HepG2 (cell line): Measurements from ENCODE around the gene SHC1. TPM values are rescaled to one million over a fixed set of nuclear protein-coding genes. Genes with fewer than 3 reads are reported as not detected.

Source experiments
- ADNP ChIP-seq: sonication (generic); formaldehyde crosslinking; IDR thresholded peaks from 2 replicates; pipeline ENCODE4 v1.4.0; 2020; ENCODE audit warnings: missing genetic modification reagents
- BCLAF1 ChIP-seq: fragments of 450-650 bp; IDR thresholded peaks from 2 replicates; pipeline ENCODE4 v1.6.1; 2017; ENCODE audit warnings: mild to moderate bottlenecking
- CCAR2 ChIP-seq: fragments of 200-400 bp; formaldehyde crosslinking; optimal IDR thresholded peaks from 2 replicates; pipeline ENCODE3; 2018; ENCODE audit warnings: low read depth, mild to moderate bottlenecking, low read length, moderate library complexity
- E2F5 ChIP-seq: sonication (generic); formaldehyde crosslinking; conservative IDR thresholded peaks from 2 replicates; pipeline ENCODE4 v1.4.0; 2020; ENCODE audit warnings: missing genetic modification reagents
- HMGA1 ChIP-seq: sonication (generic); formaldehyde crosslinking; conservative IDR thresholded peaks from 2 replicates; pipeline ENCODE4 v1.4.0; 2020; ENCODE audit warnings: missing genetic modification reagents
- KDM3A ChIP-seq: IDR thresholded peaks from 2 replicates; pipeline ENCODE4 v1.6.1; 2018; ENCODE audit warnings: low read depth, missing compliant biosample characterization
- MNT ChIP-seq: fragments of 450-650 bp; IDR thresholded peaks from 2 replicates; pipeline ENCODE4 v1.6.1; 2016
- MXI1 ChIP-seq: IDR thresholded peaks from 3 replicates; pipeline ENCODE4 v1.6.1; 2012; ENCODE audit warnings: low read depth, low read length, inconsistent platforms, borderline replicate concordance
- ONECUT2 ChIP-seq: sonication (generic); formaldehyde crosslinking; IDR thresholded peaks from 2 replicates; pipeline ENCODE4 v1.4.0; 2020; ENCODE audit warnings: missing genetic modification reagents
- PAF1 ChIP-seq: IDR thresholded peaks from 2 replicates; pipeline ENCODE4 v1.6.1; 2016; ENCODE audit warnings: missing genetic modification reagents, missing compliant biosample characterization
- SALL1 ChIP-seq: sonication (generic); formaldehyde crosslinking; IDR thresholded peaks from 2 replicates; pipeline ENCODE4 v1.8.0; 2022; ENCODE audit warnings: mild to moderate bottlenecking, missing genetic modification reagents
- SMC3 ChIP-seq: IDR thresholded peaks from 2 replicates; pipeline ENCODE4 v1.6.1; 2011; ENCODE audit warnings: low read length, improper control_type of control experiment
- ZBTB8A ChIP-seq: sonication (generic); formaldehyde crosslinking; IDR thresholded peaks from 2 replicates; pipeline ENCODE4 v1.4.0; 2020; ENCODE audit warnings: mild to moderate bottlenecking, low read depth, missing genetic modification reagents, borderline replicate concordance
- ZFP36 ChIP-seq: fragments of 150-350 bp; IDR thresholded peaks from 2 replicates; pipeline ENCODE4 v1.6.1; 2018; ENCODE audit warnings: borderline replicate concordance, low read length, low read depth; ENCODE audit not compliant: partially characterized antibody
- ZFP41 ChIP-seq: sonication (generic); formaldehyde crosslinking; IDR thresholded peaks from 2 replicates; pipeline ENCODE4 v1.4.0; 2020; ENCODE audit warnings: mild to moderate bottlenecking, missing genetic modification reagents, borderline replicate concordance
- ZNF343 ChIP-seq: sonication (generic); formaldehyde crosslinking; IDR thresholded peaks from 2 replicates; pipeline ENCODE4 v1.4.0; 2020; ENCODE audit warnings: mild to moderate bottlenecking, missing genetic modification reagents
- ZNF660 ChIP-seq: sonication (generic); formaldehyde crosslinking; IDR thresholded peaks from 2 replicates; pipeline ENCODE4 v1.5.1; 2020; ENCODE audit warnings: mild to moderate bottlenecking, low read depth, missing genetic modification reagents, borderline replicate concordance
- ZNF776 ChIP-seq: sonication (generic); formaldehyde crosslinking; IDR thresholded peaks from 2 replicates; pipeline ENCODE4 v1.4.0; 2020; ENCODE audit warnings: mild to moderate bottlenecking, missing genetic modification reagents
- ZNF782 ChIP-seq: sonication (generic); formaldehyde crosslinking; IDR thresholded peaks from 2 replicates; pipeline ENCODE4 v1.4.0; 2020; ENCODE audit warnings: missing genetic modification reagents, mild to moderate bottlenecking, borderline replicate concordance
- ZNF883 ChIP-seq: sonication (generic); formaldehyde crosslinking; IDR thresholded peaks from 2 replicates; pipeline ENCODE4 v1.5.1; 2020; ENCODE audit warnings: mild to moderate bottlenecking, missing genetic modification reagents; ENCODE audit errors: not compliant biosample characterization
- ZSCAN29 ChIP-seq: sonication (generic); formaldehyde crosslinking; conservative IDR thresholded peaks from 2 replicates; pipeline ENCODE4 v1.4.0; 2020; ENCODE audit warnings: mild to moderate bottlenecking, missing genetic modification reagents
- ZUFSP ChIP-seq: sonication (generic); formaldehyde crosslinking; IDR thresholded peaks from 2 replicates; pipeline ENCODE4 v1.9.0; 2021; ENCODE audit warnings: missing genetic modification reagents, mild to moderate bottlenecking, borderline replicate concordance
- polyA plus RNA-seq, 8 experiments: library from polyadenylated mRNA; depleted of rRNA in 3 of 8; stranded (reverse) in 7 of 8; unstranded in 1 of 8; fragments of >200 nt; fragmentation: Illumina TruSeq in 4 of 8; extraction: Trizol in 4 of 8; gene quantifications; 2 replicates each; pipeline versions ENCODE4 v1.2.1 to v1.2.3, GENCODE V29; 2011 to 2016; ENCODE audit warnings: low read depth in 4 of 8, missing spikeins in 1 of 8, mixed read lengths in 1 of 8; ENCODE audit not compliant: insufficient read depth in 1 of 8
- total RNA-seq, 5 experiments: library from RNA; depleted of rRNA; stranded (reverse); fragments of >200 nt; fragmentation: Illumina TruSeq; extraction: Trizol; gene quantifications; 2 replicates each; pipeline ENCODE4 v1.2.3, GENCODE V29; 2016; ENCODE audit warnings: low read depth in 1 of 5

SHC1 gene
- total and polyA plus RNA-seq, 2 of the 13 experiments (the other 11 are each of a cell fraction or from before 2014, with no cell fraction given): 52.0 to 137 TPM

- no peak for TF ChIP-seq ZFP36
- no peak for TF ChIP-seq ZNF660 (CRISPR knock-in tag)
- no peak for TF ChIP-seq E2F5
- TF ChIP-seq ZFP41 (CRISPR knock-in tag): no peak
- no peak for TF ChIP-seq ZUFSP
- TF ChIP-seq PAF1: no peak
- TF ChIP-seq MNT: 0 out of 2 replicates have a peak, but pooled peaks have one; percentile 40
- TF ChIP-seq KDM3A (CRISPR knock-in tag): no peak
- no peak for TF ChIP-seq ZNF883 (CRISPR knock-in tag)
- no peak for TF ChIP-seq CCAR2
- TF ChIP-seq ADNP: no peak
- TF ChIP-seq SALL1: peak; percentile 58
- TF ChIP-seq ZNF776 (CRISPR knock-in tag): no peak
- TF ChIP-seq BCLAF1: no peak
- TF ChIP-seq HMGA1 (CRISPR knock-in tag): no peak
- TF ChIP-seq ZNF782 (CRISPR knock-in tag): no peak
- TF ChIP-seq ZNF343 (CRISPR knock-in tag): no peak
- TF ChIP-seq ZSCAN29: peak; percentile 90
- TF ChIP-seq MXI1: peak; percentile 84; the same call in 1 of the 3 replicates
- no peak for TF ChIP-seq ONECUT2 (CRISPR knock-in tag)
- TF ChIP-seq SMC3: no peak
- TF ChIP-seq ZBTB8A (CRISPR knock-in tag): no peak
These were observed 3.0 kb upstream of the SHC1 start (continued) for GRCh38 chr1:154973344-154974101.
